ENCODE measurements around the gene WWC2. TPM values are rescaled to one million over a fixed set of nuclear protein-coding genes. Genes with fewer than 3 reads are reported as not detected.

Gene WWC2
- polyA plus RNA-seq, 1 experiment = 32.0 TPM

DNA sequence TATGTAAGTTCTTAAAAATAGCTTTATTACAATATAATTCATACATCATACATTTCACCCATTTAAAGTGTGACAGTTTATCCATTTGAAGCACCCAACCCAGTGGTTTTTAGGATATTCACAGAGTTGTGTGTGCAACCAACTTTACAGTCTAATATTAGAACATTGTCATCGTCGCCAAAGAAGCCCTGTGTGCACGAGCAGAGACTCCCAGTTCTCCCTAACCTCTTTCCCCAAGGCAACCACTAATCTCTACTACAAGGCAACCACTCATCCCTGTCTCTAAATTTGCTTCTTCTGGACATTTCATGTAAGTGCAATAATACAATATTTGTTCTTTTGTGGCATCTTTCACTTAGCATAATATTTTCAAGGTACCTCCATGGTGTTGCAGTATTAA is 173.3 kb downstream of the WWC2 start:
- ChIA-PET POLR2A (no interaction called here), CTCF (interaction anchor here (0.6 to 1.8 kb wide), 3 partner anchors 10 to 606 kb away, joined by 3 to 5 read pairs (median 4); no protein-coding TSS in a partner anchor)
- DNase-seq (ENCODE audit: low read depth) = no peak
- peaks cover 5% of the 10 kb centered on the region for H3K36me3 ChIP-seq (ENCODE audit: control insufficient read depth, insufficient read depth, low read length)
- no peak for TF ChIP-seq CTCF (IDR thresholded peaks at IDR 0.05; ENCODE audit: insufficient read depth, low read depth, low read length)
- no peaks in the 10 kb centered on the region for H3K27me3 ChIP-seq (ENCODE audit: control insufficient read depth, insufficient read depth, low read length)
- H3K4me3 ChIP-seq (ENCODE audit: low read depth, low read length) = no peak overlapping the region

DNA sequence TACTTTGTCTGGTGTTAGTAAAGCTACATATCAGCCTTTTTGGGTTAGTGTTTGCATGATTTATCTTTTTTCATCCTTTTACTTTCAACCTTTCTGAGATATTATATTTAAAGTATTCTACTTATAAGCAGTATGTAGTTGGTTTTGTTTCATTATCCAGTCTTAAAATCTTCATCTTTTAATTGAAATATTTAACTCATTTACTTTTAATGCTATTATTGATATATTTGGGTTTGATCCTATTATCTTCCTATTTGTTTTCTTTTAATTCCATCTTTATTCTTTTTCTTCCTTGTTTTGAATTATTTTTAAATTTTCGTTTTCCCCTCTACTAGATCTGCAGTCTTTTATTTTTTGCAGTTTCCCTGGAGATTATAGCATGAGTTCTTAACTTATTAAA is 177.0 kb downstream of the WWC2 start:
- TF ChIP-seq CTCF (IDR thresholded peaks at IDR 0.05; ENCODE audit: insufficient read depth, low read depth, low read length) = no peak
- ChIA-PET CTCF (no interaction called here), POLR2A (no interaction called here)
- H3K4me3 ChIP-seq (ENCODE audit: low read depth, low read length) = no peak overlapping the region
- peaks cover 3% of the 10 kb centered on the region for H3K36me3 ChIP-seq (ENCODE audit: control insufficient read depth, insufficient read depth, low read length)
- no peaks in the 10 kb centered on the region for H3K27me3 ChIP-seq (ENCODE audit: control insufficient read depth, insufficient read depth, low read length)
- no peak for DNase-seq (ENCODE audit: low read depth)

DNA sequence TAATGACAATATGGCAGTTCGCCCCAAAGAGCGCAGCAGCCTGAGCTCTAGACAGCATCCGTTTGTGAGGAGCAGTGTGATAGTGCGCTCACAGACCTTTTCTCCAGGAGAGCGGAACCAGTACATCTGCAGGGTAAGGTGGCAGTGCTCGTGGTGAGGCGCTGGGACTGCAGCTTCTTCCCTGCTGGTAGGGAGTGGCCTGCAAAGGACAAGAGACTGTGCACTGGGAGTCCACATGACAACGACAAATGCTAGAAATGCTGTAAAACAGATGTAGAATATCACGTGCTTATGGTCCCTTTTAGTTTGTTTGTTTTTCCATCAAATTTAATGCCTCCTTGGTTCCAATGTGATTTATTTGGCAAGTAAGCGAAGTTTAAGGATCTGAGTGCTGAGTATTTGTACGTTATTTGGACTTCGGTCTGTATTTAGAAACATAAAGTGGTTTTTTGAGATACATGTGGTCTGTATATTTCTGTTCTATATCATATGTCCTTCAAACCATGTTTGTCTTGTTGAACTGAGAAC is 185.3 kb downstream of the WWC2 start:
- ChIA-PET POLR2A (no interaction called here), CTCF (no interaction called here)
- Histone ChIP-seq H3K36me3 (ENCODE audit: control insufficient read depth, insufficient read depth, low read length) (peaks cover 20% of the 10 kb centered on the region), H3K4me3 (ENCODE audit: low read depth, low read length) (no peak overlapping the region), H3K27me3 (ENCODE audit: control insufficient read depth, insufficient read depth, low read length) (no peaks in the 10 kb centered on the region)
- DNase-seq (ENCODE audit: low read depth) = no peak
- TF ChIP-seq CTCF (IDR thresholded peaks at IDR 0.05; ENCODE audit: insufficient read depth, low read depth, low read length) = no peak

GRCh38 chr4:183284965-183285364 is 185.9 kb downstream of the WWC2 start:
- CTCF ChIA-PET = no interaction called here
- no peak for TF ChIP-seq CTCF (IDR thresholded peaks at IDR 0.05; ENCODE audit: insufficient read depth, low read depth, low read length)
- DNase-seq (ENCODE audit: low read depth) = peak; percentile 59
- POLR2A ChIA-PET = no interaction called here
- Histone ChIP-seq H3K27me3 (ENCODE audit: control insufficient read depth, insufficient read depth, low read length) (no peaks in the 10 kb centered on the region), H3K4me3 (ENCODE audit: low read depth, low read length) (no peak overlapping the region), H3K36me3 (ENCODE audit: control insufficient read depth, insufficient read depth, low read length) (peaks cover 22% of the 10 kb centered on the region)

- TF ChIP-seq CTCF (IDR thresholded peaks at IDR 0.05; ENCODE audit: insufficient read depth, low read depth, low read length) = no peak
- DNase-seq (ENCODE audit: low read depth) = no peak
- ChIA-PET CTCF (no interaction called here), POLR2A (no interaction called here)
- Histone ChIP-seq H3K27me3 (ENCODE audit: control insufficient read depth, insufficient read depth, low read length) (no peaks in the 10 kb centered on the region), H3K36me3 (ENCODE audit: control insufficient read depth, insufficient read depth, low read length) (peaks cover 22% of the 10 kb centered on the region), H3K4me3 (ENCODE audit: low read depth, low read length) (no peak overlapping the region)
Observed at GRCh38 chr4:183285886-183286285, 186.8 kb downstream of the WWC2 start.

All from BJ (cell line).